SK-N-SH (cell line): ENCODE data around the gene GPD1. TPM values are rescaled to one million over a fixed set of nuclear protein-coding genes. Genes with fewer than 3 reads are reported as not detected.

Source experiments
- CTCF ChIA-PET: fragments of 300-600, 350-600 bp; formaldehyde crosslinking; extraction: SDS; loops from one replicate; lab custom pipeline; 2021; lab: Yijun Ruan, JAX
- POLR2A ChIA-PET: fragments of 350-600 bp; sonication (Branson Sonifier 250); formaldehyde crosslinking; extraction: SDS; loops from one replicate; lab custom pipeline; 2020; ENCODE audit warnings: antibody characterized with exemption, inconsistent platforms; lab: Yijun Ruan, JAX
- DNase-seq: peaks from one replicate; pipeline ENCODE4 v3.0.0; 2012
- H2AFZ ChIP-seq: fragments of 200-600 bp; sonication (generic); 2 replicates; pipeline ENCODE4 v1.8.1; 2016; ENCODE audit warnings: antibody characterized with exemption, mild to moderate bottlenecking, low read depth
- H3F3A ChIP-seq: fragments of 200-600 bp; sonication (generic); replicated peaks from 2 replicates; pipeline ENCODE3; 2016; ENCODE audit warnings: antibody characterized with exemption, mild to moderate bottlenecking; ENCODE audit not compliant: insufficient read depth
- H3K27ac ChIP-seq, 2 experiments: fragments of 200-500 bp in 1 of 2; fragments of 200-600 bp in 1 of 2; sonication (Bioruptor generic) in 1 of 2; sonication (generic), shearing (Covaris generic) in 1 of 2; 2 replicates each; pipeline versions ENCODE4 v1.5.1 to v1.6.1; 2014 to 2016; ENCODE audit warnings: low read depth in 2 of 2, inconsistent platforms in 1 of 2, low read length in 1 of 2, mild to moderate bottlenecking in 1 of 2, mixed read lengths in 1 of 2
- H3K27me3 ChIP-seq: fragments of 200-600 bp; sonication (generic), shearing (Covaris generic); 2 replicates; pipeline ENCODE4 v1.6.1; 2016; ENCODE audit warnings: mixed run types; ENCODE audit not compliant: insufficient read depth
- H3K36me3 ChIP-seq, 2 experiments: fragments of 200-500 bp in 1 of 2; fragments of 200-600 bp in 1 of 2; sonication (Bioruptor generic) in 1 of 2; sonication (generic) in 1 of 2; replicated peaks in 1 of 2; 2 replicates each; pipeline versions ENCODE3 to v1.5.1; 2014 to 2016; ENCODE audit warnings: low read length in 1 of 2, mild to moderate bottlenecking in 1 of 2; ENCODE audit not compliant: insufficient read depth in 2 of 2, control insufficient read depth in 1 of 2
- H3K4me1 ChIP-seq, 2 experiments: fragments of 200-500 bp in 1 of 2; fragments of 200-600 bp in 1 of 2; sonication (Bioruptor generic) in 1 of 2; sonication (generic), shearing (Covaris generic) in 1 of 2; 2 replicates each; pipeline versions ENCODE4 v1.5.1 to v1.6.1; 2014 to 2016; ENCODE audit warnings: low read depth in 1 of 2, low read length in 1 of 2, mixed run types in 1 of 2; ENCODE audit not compliant: insufficient read depth in 2 of 2, control insufficient read depth in 1 of 2
- H3K4me2 ChIP-seq: fragments of 200-600 bp; sonication (generic), shearing (Covaris generic); 2 replicates; pipeline ENCODE4 v1.6.1; 2017; ENCODE audit warnings: mixed run types
- H3K4me3 ChIP-seq, 2 experiments: fragments of 200-500 bp in 1 of 2; fragments of 200-600 bp in 1 of 2; sonication (Bioruptor generic) in 1 of 2; sonication (generic), shearing (Covaris generic) in 1 of 2; 2 replicates each; pipeline versions ENCODE4 v1.5.1 to v1.8.1; 2014 to 2016; ENCODE audit warnings: low read depth in 2 of 2, inconsistent platforms in 1 of 2, low read length in 1 of 2, mild to moderate bottlenecking in 1 of 2, mixed read lengths in 1 of 2, moderate library complexity in 1 of 2
- H3K79me2 ChIP-seq: fragments of 200-600 bp; sonication (generic); 2 replicates; pipeline ENCODE4 v1.8.1; 2017; ENCODE audit warnings: mild to moderate bottlenecking; ENCODE audit not compliant: insufficient read depth
- H3K9ac ChIP-seq: fragments of 200-600 bp; sonication (generic); 2 replicates; pipeline ENCODE4 v1.6.1; 2017; ENCODE audit warnings: mixed run types
- H3K9me2 ChIP-seq: fragments of 200-600 bp; sonication (generic); 2 replicates; pipeline ENCODE4 v1.6.1; 2017; ENCODE audit warnings: mixed run types
- H3K9me3 ChIP-seq: fragments of 200-600 bp; sonication (generic); 2 replicates; pipeline ENCODE4 v1.6.1; 2017; ENCODE audit warnings: mixed run types, mild to moderate bottlenecking, moderate library complexity
- H4K20me1 ChIP-seq: fragments of 200-600 bp; sonication (generic); 2 replicates; pipeline ENCODE4 v1.6.1; 2017; ENCODE audit warnings: mild to moderate bottlenecking, mixed run types; ENCODE audit not compliant: insufficient read depth
- ELF1 ChIP-seq: IDR thresholded peaks from 2 replicates; pipeline ENCODE4 v1.4.0; 2012
- EZH2phosphoT487 ChIP-seq: fragments of 200-600 bp; sonication (generic); IDR thresholded peaks from 2 replicates; pipeline ENCODE4 v1.6.1; 2017; ENCODE audit warnings: low read depth, mixed run types, mild to moderate bottlenecking, antibody characterized with exemption, moderate library complexity, borderline replicate concordance
- FOXJ3 ChIP-seq: sonication (generic); formaldehyde crosslinking; IDR thresholded peaks from 2 replicates; pipeline ENCODE4 v1.5.1; 2020; ENCODE audit warnings: mild to moderate bottlenecking, missing genetic modification reagents
- GATA2 ChIP-seq: sonication (generic); formaldehyde crosslinking; IDR thresholded peaks from 2 replicates; pipeline ENCODE4 v1.5.0; 2020; ENCODE audit warnings: mild to moderate bottlenecking, missing genetic modification reagents
- JUND ChIP-seq: IDR thresholded peaks from 2 replicates; pipeline ENCODE4 v1.4.0; 2012
- MEF2A ChIP-seq: IDR thresholded peaks from 2 replicates; pipeline ENCODE4 v1.4.0; 2012; ENCODE audit warnings: low read depth, borderline replicate concordance
- MXI1 ChIP-seq: IDR thresholded peaks from 2 replicates; pipeline ENCODE4 v1.6.1; 2012; ENCODE audit warnings: mild to moderate bottlenecking, low read depth, low read length, improper control_type of control experiment
- NFIC ChIP-seq: IDR thresholded peaks from 2 replicates; pipeline ENCODE4 v1.4.0; 2012; ENCODE audit warnings: borderline replicate concordance
- POLR2AphosphoS5 ChIP-seq: IDR thresholded peaks from 2 replicates; pipeline ENCODE4 v1.6.1; 2012; ENCODE audit warnings: low read depth, low read length
- RAD21 ChIP-seq: IDR thresholded peaks from 2 replicates; pipeline ENCODE4 v1.6.1; 2012; ENCODE audit warnings: mild to moderate bottlenecking, low read length
- RCOR1 ChIP-seq: fragments of 150-350 bp; IDR thresholded peaks from 2 replicates; pipeline ENCODE4 v1.6.1; 2017; ENCODE audit warnings: antibody characterized with exemption, low read length
- RFX5 ChIP-seq: IDR thresholded peaks from 2 replicates; pipeline ENCODE4 v1.6.1; 2012; ENCODE audit warnings: mild to moderate bottlenecking, improper control_type of control experiment, low read length
- SMC3 ChIP-seq: IDR thresholded peaks from 2 replicates; pipeline ENCODE4 v1.6.1; 2012; ENCODE audit warnings: low read depth, low read length, improper control_type of control experiment
- TEAD4 ChIP-seq: IDR thresholded peaks from 2 replicates; pipeline ENCODE4 v1.4.0; 2012; ENCODE audit warnings: mild to moderate bottlenecking, borderline replicate concordance; ENCODE audit not compliant: insufficient read depth
- WGBS: methylation state at CpG from one replicate; pipeline ENCODE4 v1.1.6; 2017; ENCODE audit warnings: low lambda C conversion rate; 5-methylcytosine and 5-hydroxymethylcytosine counted together
- polyA plus RNA-seq, 3 experiments: library from polyadenylated mRNA; depleted of rRNA; stranded (reverse); fragments of >200 nt; gene quantifications; 2 replicates each; pipeline ENCODE4 v1.2.3, GENCODE V29; 2012
- TF ChIP-seq, protein P1 (sequence below): fragments of 200-600 bp; sonication (generic); IDR thresholded peaks from 2 replicates; pipeline ENCODE4 v1.6.1; 2017; ENCODE audit warnings: antibody characterized with exemption, mild to moderate bottlenecking, moderate library complexity
- TF ChIP-seq, protein P2 (sequence below): IDR thresholded peaks from 2 replicates; pipeline ENCODE4 v1.4.0; 2012; ENCODE audit warnings: low read depth, borderline replicate concordance
- TF ChIP-seq, protein P3 (sequence below): IDR thresholded peaks from 2 replicates; pipeline ENCODE4 v1.4.0; 2012; ENCODE audit warnings: low read depth, borderline replicate concordance
- TF ChIP-seq, protein P4 (sequence below): fragments of 150-350 bp; IDR thresholded peaks from 2 replicates; pipeline ENCODE4 v1.6.1; 2017; ENCODE audit warnings: antibody characterized with exemption, low read length, low read depth, borderline replicate concordance

The GPD1 gene
- polyA plus RNA-seq, 1 of the 3 experiments (the other 2 are of a cell fraction), result 0.07 TPM

DNA sequence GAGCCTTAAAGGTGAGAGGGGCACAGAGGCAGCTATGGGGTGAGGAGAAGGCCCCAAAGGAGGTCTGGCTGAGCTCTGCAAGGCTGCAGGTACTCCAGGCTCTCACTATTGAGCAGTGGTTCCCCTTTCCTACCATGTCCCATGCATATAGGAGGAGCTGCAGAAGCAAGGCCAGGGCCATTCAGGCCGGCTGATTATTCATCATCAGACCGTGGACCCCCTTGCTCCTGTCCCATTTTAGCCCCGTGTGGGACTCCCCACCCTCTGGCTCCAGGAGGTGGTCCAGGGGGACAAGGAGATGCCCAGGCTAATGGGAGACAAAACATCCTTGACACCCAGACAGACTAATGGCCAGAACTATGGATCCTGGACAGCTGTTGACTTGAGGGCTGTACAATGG lies 3.1 kb downstream of the GPD1 start:
- TF ChIP-seq, protein P1, sequence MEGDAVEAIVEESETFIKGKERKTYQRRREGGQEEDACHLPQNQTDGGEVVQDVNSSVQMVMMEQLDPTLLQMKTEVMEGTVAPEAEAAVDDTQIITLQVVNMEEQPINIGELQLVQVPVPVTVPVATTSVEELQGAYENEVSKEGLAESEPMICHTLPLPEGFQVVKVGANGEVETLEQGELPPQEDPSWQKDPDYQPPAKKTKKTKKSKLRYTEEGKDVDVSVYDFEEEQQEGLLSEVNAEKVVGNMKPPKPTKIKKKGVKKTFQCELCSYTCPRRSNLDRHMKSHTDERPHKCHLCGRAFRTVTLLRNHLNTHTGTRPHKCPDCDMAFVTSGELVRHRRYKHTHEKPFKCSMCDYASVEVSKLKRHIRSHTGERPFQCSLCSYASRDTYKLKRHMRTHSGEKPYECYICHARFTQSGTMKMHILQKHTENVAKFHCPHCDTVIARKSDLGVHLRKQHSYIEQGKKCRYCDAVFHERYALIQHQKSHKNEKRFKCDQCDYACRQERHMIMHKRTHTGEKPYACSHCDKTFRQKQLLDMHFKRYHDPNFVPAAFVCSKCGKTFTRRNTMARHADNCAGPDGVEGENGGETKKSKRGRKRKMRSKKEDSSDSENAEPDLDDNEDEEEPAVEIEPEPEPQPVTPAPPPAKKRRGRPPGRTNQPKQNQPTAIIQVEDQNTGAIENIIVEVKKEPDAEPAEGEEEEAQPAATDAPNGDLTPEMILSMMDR, result no peak
- no peak for TF ChIP-seq RAD21
- TF ChIP-seq SMC3, result no peak
- no peak for TF ChIP-seq ELF1
- TF ChIP-seq, protein P2, sequence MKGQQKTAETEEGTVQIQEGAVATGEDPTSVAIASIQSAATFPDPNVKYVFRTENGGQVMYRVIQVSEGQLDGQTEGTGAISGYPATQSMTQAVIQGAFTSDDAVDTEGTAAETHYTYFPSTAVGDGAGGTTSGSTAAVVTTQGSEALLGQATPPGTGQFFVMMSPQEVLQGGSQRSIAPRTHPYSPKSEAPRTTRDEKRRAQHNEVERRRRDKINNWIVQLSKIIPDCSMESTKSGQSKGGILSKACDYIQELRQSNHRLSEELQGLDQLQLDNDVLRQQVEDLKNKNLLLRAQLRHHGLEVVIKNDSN, result no peak
- no peak for TF ChIP-seq POLR2AphosphoS5
- TF ChIP-seq MEF2A, result no peak
- no peak for TF ChIP-seq EZH2phosphoT487
- TF ChIP-seq RCOR1, result no peak
- Histone ChIP-seq H4K20me1 (no peaks in the 10 kb centered on the region), H3K36me3 (peaks cover under 1 to 3% of the 10 kb centered on the region in 2 experiments), H3K4me2 (no peak overlapping the region), H3K27me3 (no peaks in the 10 kb centered on the region), H3K27ac (no peak overlapping the region), H3K9ac (no peak overlapping the region), H3K9me2 (no peaks in the 10 kb centered on the region), H3F3A (peaks cover 5% of the 10 kb centered on the region), H2AFZ (no peak overlapping the region), H3K4me3 (no peak overlapping the region), H3K79me2 (no peaks in the 10 kb centered on the region), H3K4me1 (peaks cover 12 to 39% of the 10 kb centered on the region in 2 experiments; a peak in 2 of 4 replicates), H3K9me3 (no peaks in the 10 kb centered on the region)
- ChIA-PET POLR2A (interaction anchor here (0.6 kb wide), 1 partner anchor 11 kb away, joined by 3 read pairs; no protein-coding TSS in a partner anchor), CTCF (interaction anchor here (1.0 to 1.3 kb wide), 3 partner anchors 19 to 69 kb away, joined by 3 to 7 read pairs (median 3); no protein-coding TSS in a partner anchor)
- no peak for DNase-seq
- whole genome bisulfite sequencing, result 20% methylated on average over 2 of the region's 3 CpGs

DNA sequence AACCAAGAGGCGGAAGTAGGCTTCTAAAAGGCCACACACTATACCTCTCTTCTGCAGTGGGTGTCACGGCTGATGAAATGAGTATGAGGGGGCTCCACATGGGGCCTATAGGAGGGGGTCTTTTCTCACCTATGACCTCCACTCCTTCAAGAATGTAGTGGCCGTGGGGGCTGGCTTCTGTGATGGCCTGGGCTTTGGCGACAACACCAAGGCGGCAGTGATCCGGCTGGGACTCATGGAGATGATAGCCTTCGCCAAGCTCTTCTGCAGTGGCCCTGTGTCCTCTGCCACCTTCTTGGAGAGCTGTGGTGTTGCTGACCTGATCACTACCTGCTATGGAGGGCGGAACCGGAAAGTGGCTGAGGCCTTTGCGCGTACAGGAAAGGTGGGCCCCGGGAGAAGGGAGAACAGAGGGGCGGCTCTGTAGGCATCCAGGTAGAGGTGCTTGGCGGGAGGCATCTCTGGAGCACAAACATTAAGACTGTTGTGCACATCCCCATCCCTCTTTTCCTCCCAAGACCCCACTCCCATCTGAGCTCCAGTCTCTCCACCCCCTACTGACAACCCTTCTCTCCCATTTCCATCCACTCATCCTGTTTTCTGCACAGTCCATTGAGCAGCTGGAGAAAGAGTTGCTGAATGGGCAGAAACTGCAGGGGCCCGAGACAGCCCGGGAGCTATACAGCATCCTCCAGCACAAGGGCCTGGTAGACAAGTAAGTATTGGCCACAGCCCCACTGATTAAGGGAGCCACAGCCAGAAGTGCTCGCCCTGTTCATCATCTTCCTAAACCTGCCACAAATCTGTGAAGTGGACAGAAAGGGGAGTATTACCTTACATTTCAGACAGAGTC lies 3.8 kb downstream of the GPD1 start:
- H3K79me2 ChIP-seq, result peaks cover under 1% of the 10 kb centered on the region; the same call in 1 of the 2 replicates
- no peak overlapping the region for H3K4me3 ChIP-seq
- no peak overlapping the region for H2AFZ ChIP-seq
- H3K9me3 ChIP-seq, result no peaks in the 10 kb centered on the region
- no peaks in the 10 kb centered on the region for H3K27me3 ChIP-seq
- WGBS, result 92% methylated on average over 16 of the region's 17 CpGs
- peaks cover 12 to 33% of the 10 kb centered on the region in 2 experiments; a peak in 2 of 4 replicates for H3K4me1 ChIP-seq
- no peak overlapping the region for H3K4me2 ChIP-seq
- H3K36me3 ChIP-seq, result no peaks in the 10 kb centered on the region
- peaks cover 6% of the 10 kb centered on the region for H3F3A ChIP-seq
- ChIA-PET CTCF (interaction anchor here (0.8 to 5.5 kb wide), 5 partner anchors 18 to 141 kb away, joined by 3 to 74 read pairs (median 5); no protein-coding TSS in a partner anchor), POLR2A (interaction anchor here (0.6 to 1.6 kb wide), 2 partner anchors 8 to 11 kb away, joined by 3 to 5 read pairs; no protein-coding TSS in a partner anchor)
- H3K9ac ChIP-seq, result no peak overlapping the region
- H3K9me2 ChIP-seq, result no peaks in the 10 kb centered on the region
- 0 out of 2 replicates have a peak, but pooled peaks cover 1% of the 10 kb centered on the region for H4K20me1 ChIP-seq
- DNase-seq, result no peak
- no peak overlapping the region for H3K27ac ChIP-seq
- no peak for TF ChIP-seq FOXJ3 (CRISPR knock-in tag)
- TF ChIP-seq, protein P1, result no peak
- TF ChIP-seq RFX5, result no peak
- TF ChIP-seq TEAD4, result no peak
- no peak for TF ChIP-seq JUND
- TF ChIP-seq GATA2 (CRISPR knock-in tag), result no peak
- no peak for TF ChIP-seq MXI1
- no peak for TF ChIP-seq NFIC
- TF ChIP-seq, protein P3, sequence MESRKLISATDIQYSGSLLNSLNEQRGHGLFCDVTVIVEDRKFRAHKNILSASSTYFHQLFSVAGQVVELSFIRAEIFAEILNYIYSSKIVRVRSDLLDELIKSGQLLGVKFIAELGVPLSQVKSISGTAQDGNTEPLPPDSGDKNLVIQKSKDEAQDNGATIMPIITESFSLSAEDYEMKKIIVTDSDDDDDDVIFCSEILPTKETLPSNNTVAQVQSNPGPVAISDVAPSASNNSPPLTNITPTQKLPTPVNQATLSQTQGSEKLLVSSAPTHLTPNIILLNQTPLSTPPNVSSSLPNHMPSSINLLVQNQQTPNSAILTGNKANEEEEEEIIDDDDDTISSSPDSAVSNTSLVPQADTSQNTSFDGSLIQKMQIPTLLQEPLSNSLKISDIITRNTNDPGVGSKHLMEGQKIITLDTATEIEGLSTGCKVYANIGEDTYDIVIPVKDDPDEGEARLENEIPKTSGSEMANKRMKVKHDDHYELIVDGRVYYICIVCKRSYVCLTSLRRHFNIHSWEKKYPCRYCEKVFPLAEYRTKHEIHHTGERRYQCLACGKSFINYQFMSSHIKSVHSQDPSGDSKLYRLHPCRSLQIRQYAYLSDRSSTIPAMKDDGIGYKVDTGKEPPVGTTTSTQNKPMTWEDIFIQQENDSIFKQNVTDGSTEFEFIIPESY, result no peak
- TF ChIP-seq, protein P4, sequence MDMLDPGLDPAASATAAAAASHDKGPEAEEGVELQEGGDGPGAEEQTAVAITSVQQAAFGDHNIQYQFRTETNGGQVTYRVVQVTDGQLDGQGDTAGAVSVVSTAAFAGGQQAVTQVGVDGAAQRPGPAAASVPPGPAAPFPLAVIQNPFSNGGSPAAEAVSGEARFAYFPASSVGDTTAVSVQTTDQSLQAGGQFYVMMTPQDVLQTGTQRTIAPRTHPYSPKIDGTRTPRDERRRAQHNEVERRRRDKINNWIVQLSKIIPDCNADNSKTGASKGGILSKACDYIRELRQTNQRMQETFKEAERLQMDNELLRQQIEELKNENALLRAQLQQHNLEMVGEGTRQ, result no peak
- no peak for TF ChIP-seq MEF2A
